ENCODE results near the gene SFI1.
"Not testable (repeated sequence)": the region's sequence is repeated elsewhere in the genome, so short reads cannot be mapped to it uniquely, and the experiment has no call there.

DNA sequence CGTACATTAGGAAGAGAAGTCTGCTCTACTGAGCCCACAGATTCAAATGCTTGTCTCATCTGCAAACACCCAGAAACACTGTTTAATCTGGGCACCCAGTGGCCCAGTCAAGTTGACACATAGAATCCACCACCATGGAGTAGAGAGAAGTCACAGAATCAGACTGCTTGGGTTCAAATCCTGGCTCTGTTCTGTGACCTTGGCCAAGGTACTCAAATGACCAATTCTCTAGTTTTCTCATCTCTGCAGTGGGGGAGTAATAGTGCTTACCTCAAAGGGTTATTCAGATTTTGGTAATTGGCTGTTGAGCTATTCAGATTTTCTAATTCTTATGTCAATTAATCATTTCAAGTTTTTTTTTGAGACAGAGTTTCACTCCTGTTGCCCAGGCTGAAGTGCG lies 93.8 kb downstream of the SFI1 start:
- TF ChIP-seq, protein P1, sequence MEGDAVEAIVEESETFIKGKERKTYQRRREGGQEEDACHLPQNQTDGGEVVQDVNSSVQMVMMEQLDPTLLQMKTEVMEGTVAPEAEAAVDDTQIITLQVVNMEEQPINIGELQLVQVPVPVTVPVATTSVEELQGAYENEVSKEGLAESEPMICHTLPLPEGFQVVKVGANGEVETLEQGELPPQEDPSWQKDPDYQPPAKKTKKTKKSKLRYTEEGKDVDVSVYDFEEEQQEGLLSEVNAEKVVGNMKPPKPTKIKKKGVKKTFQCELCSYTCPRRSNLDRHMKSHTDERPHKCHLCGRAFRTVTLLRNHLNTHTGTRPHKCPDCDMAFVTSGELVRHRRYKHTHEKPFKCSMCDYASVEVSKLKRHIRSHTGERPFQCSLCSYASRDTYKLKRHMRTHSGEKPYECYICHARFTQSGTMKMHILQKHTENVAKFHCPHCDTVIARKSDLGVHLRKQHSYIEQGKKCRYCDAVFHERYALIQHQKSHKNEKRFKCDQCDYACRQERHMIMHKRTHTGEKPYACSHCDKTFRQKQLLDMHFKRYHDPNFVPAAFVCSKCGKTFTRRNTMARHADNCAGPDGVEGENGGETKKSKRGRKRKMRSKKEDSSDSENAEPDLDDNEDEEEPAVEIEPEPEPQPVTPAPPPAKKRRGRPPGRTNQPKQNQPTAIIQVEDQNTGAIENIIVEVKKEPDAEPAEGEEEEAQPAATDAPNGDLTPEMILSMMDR (IDR thresholded peaks at IDR 0.05 in 8 of 11, conservative IDR thresholded peaks at IDR 0.05 in 3 of 11): not testable (repeated sequence)
- TF ChIP-seq POLR2A, POLR2AphosphoS5 (IDR thresholded peaks at IDR 0.05): not testable (repeated sequence)
